Liver (tissue), 9 donors: Measurements from ENCODE around the gene ITGA8. TPM values are rescaled to one million over a fixed set of nuclear protein-coding genes. Genes with fewer than 3 reads are reported as not detected.

Source experiments
- DNase-seq: peaks from one replicate; pipeline ENCODE4 v3.0.0-alpha.2; 2017; ENCODE audit warnings: low spot score
- H3K27ac ChIP-seq, 2 donors: one replicate each; pipeline ENCODE4 v1.7.0; 2013; ENCODE audit warnings: inconsistent platforms in 2 of 2, low read length in 2 of 2, control low read depth in 1 of 2, low read depth in 1 of 2, mild to moderate bottlenecking in 1 of 2
- H3K27me3 ChIP-seq, 4 donors: one replicate each; pipeline versions ENCODE4 v1.6.1 to v1.7.0; 2013; ENCODE audit warnings: low read length in 3 of 4, inconsistent platforms in 1 of 4, mild to moderate bottlenecking in 1 of 4, moderate library complexity in 1 of 4; ENCODE audit not compliant: control insufficient read depth in 4 of 4, insufficient read depth in 4 of 4
- H3K36me3 ChIP-seq, 4 donors: one replicate each; pipeline versions ENCODE4 v1.6.1 to v1.7.0; 2013; ENCODE audit warnings: low read length in 3 of 4, mild to moderate bottlenecking in 3 of 4, low read depth in 1 of 4, moderate library complexity in 1 of 4; ENCODE audit not compliant: control insufficient read depth in 4 of 4, insufficient read depth in 3 of 4
- H3K4me1 ChIP-seq, 4 donors: one replicate each; pipeline versions ENCODE4 v1.6.1 to v1.7.0; 2013; ENCODE audit warnings: low read length in 3 of 4, mild to moderate bottlenecking in 3 of 4, moderate library complexity in 1 of 4; ENCODE audit not compliant: control insufficient read depth in 4 of 4, insufficient read depth in 4 of 4
- H3K4me3 ChIP-seq, 3 donors: one replicate each; pipeline versions ENCODE4 v1.6.1 to v1.7.0; 2013; ENCODE audit warnings: low read length in 3 of 3, control low read depth in 1 of 3, low read depth in 1 of 3, mild to moderate bottlenecking in 1 of 3
- H3K9ac ChIP-seq, 2 donors: one replicate each; pipeline ENCODE4 v1.7.0; 2013; ENCODE audit warnings: low read length in 2 of 2, mild to moderate bottlenecking in 2 of 2, moderate library complexity in 2 of 2, control low read depth in 1 of 2, low read depth in 1 of 2
- H3K9me3 ChIP-seq, 4 donors: one replicate each; pipeline versions ENCODE4 v1.6.1 to v1.7.0; 2013; ENCODE audit warnings: low read length in 3 of 4; ENCODE audit not compliant: control insufficient read depth in 4 of 4
- CTCF ChIP-seq: fragments of 150-350 bp; IDR thresholded peaks from 2 replicates; pipeline ENCODE4 v1.5.1; 2017; ENCODE audit warnings: improper control_type of control experiment, low read depth, low read length; ENCODE audit not compliant: missing input control
- EGR1 ChIP-seq, 2 donors: IDR thresholded peaks; 2 replicates each; pipeline ENCODE4 v1.6.1; 2016 to 2018; ENCODE audit warnings: antibody characterized with exemption in 2 of 2, low read depth in 2 of 2
- FOXA1 ChIP-seq: IDR thresholded peaks from 2 replicates; pipeline ENCODE4 v1.6.1; 2016; ENCODE audit warnings: antibody characterized with exemption
- FOXA2 ChIP-seq: IDR thresholded peaks from 2 replicates; pipeline ENCODE4 v1.6.1; 2016; ENCODE audit warnings: antibody characterized with exemption
- GABPA ChIP-seq, 2 donors: IDR thresholded peaks in 1 of 2; conservative IDR thresholded peaks in 1 of 2; 2 replicates each; pipeline ENCODE4 v1.6.1; 2016; ENCODE audit warnings: antibody characterized with exemption in 2 of 2, mild to moderate bottlenecking in 1 of 2, moderate library complexity in 1 of 2
- HNF4A ChIP-seq, 2 donors: conservative IDR thresholded peaks; 2 replicates each; pipeline ENCODE4 v1.6.1; 2016; ENCODE audit warnings: antibody characterized with exemption in 2 of 2, mild to moderate bottlenecking in 2 of 2
- HNF4G ChIP-seq: IDR thresholded peaks from 2 replicates; pipeline ENCODE4 v1.6.1; 2016; ENCODE audit warnings: antibody characterized with exemption
- JUND ChIP-seq, 2 donors: IDR thresholded peaks; 2 replicates each; pipeline ENCODE4 v1.6.1; 2016; ENCODE audit warnings: antibody characterized with exemption in 2 of 2
- MAX ChIP-seq: IDR thresholded peaks from 2 replicates; pipeline ENCODE4 v1.6.1; 2016; ENCODE audit warnings: antibody characterized with exemption
- NR2F2 ChIP-seq: IDR thresholded peaks from 2 replicates; pipeline ENCODE4 v1.6.1; 2016; ENCODE audit warnings: antibody characterized with exemption
- RAD21 ChIP-seq, 2 donors: IDR thresholded peaks; 2 replicates each; pipeline ENCODE4 v1.6.1; 2016; ENCODE audit warnings: antibody characterized with exemption in 2 of 2, mild to moderate bottlenecking in 2 of 2
- REST ChIP-seq: IDR thresholded peaks from 2 replicates; pipeline ENCODE4 v1.6.1; 2016; ENCODE audit warnings: antibody characterized with exemption, mild to moderate bottlenecking
- RXRA ChIP-seq, 2 donors: IDR thresholded peaks; 2 replicates each; pipeline ENCODE4 v1.6.1; 2017 to 2018; ENCODE audit warnings: antibody characterized with exemption in 2 of 2, mild to moderate bottlenecking in 1 of 2
- SP1 ChIP-seq: IDR thresholded peaks from 2 replicates; pipeline ENCODE4 v1.6.1; 2018; ENCODE audit warnings: antibody characterized with exemption, mild to moderate bottlenecking
- TAF1 ChIP-seq: conservative IDR thresholded peaks from 2 replicates; pipeline ENCODE4 v1.6.1; 2016; ENCODE audit warnings: antibody characterized with exemption, mild to moderate bottlenecking
- YY1 ChIP-seq: IDR thresholded peaks from 2 replicates; pipeline ENCODE4 v1.6.1; 2016; ENCODE audit warnings: antibody characterized with exemption, mild to moderate bottlenecking
- ZBTB33 ChIP-seq: IDR thresholded peaks from 2 replicates; pipeline ENCODE4 v1.6.1; 2016; ENCODE audit warnings: antibody characterized with exemption
- WGBS: extraction: QIAGEN DNeasy Blood & Tissue Kit; methylation state at CpG from one replicate; pipeline ENCODE4 v1.1.7; 2013; 5-methylcytosine and 5-hydroxymethylcytosine counted together
- polyA plus RNA-seq, 2 donors: library from polyadenylated mRNA; stranded (reverse) in 1 of 2; unstranded in 1 of 2; fragments of 200-250 nt in 1 of 2; fragments of >200 nt in 1 of 2; fragmentation: Nextera tagmentation in 1 of 2; extraction: Ambion mirVana in 1 of 2; gene quantifications; one replicate each; pipeline versions ENCODE4 v1.2.1 to v1.2.3, GENCODE V29; 2013 to 2015
- total RNA-seq, 2 donors: library from RNA; depleted of rRNA; stranded (reverse); fragments of >200 nt; gene quantifications; one replicate each; pipeline ENCODE4 v1.2.3, GENCODE V29; 2014
- donor health status: healthy.
- donor health status: healthy.
- donor health status: healthy.
- donor health status: healthy.
- donor health status: healthy.

Gene ITGA8
- total and polyA plus RNA-seq, 4 donors: 0.06 to 1.0 (median 0.60) TPM

GRCh38 chr10:15548331-15548730, 171.4 kb downstream of the ITGA8 start:
- Histone ChIP-seq H3K4me3 (no peak overlapping the region), H3K4me1 (no peaks in the 10 kb centered on the region), H3K9ac (no peak overlapping the region), H3K9me3 (peaks cover 0 to 4% (median 3%) of the 10 kb centered on the region in 4 donors), H3K27ac (no peak overlapping the region), H3K36me3 (no peaks in the 10 kb centered on the region), H3K27me3 (no peaks in the 10 kb centered on the region)
- DNase-seq: no peak
- TF ChIP-seq HNF4A (conservative IDR thresholded peaks at IDR 0.05) (no peak), RXRA (IDR thresholded peaks at IDR 0.05) (no peak), SP1 (no peak), MAX (no peak), FOXA2 (no peak), EGR1 (IDR thresholded peaks at IDR 0.05; ENCODE audit: low read depth in 2 of 2) (no peak), JUND (IDR thresholded peaks at IDR 0.05) (no peak), NR2F2 (no peak), CTCF (no peak), TAF1 (no peak), ZBTB33 (no peak), YY1 (no peak), FOXA1 (no peak), GABPA (IDR thresholded peaks at IDR 0.05 in 1 of 2, conservative IDR thresholded peaks at IDR 0.05 in 1 of 2) (no peak), HNF4G (no peak)
- WGBS: 48% methylated on average over 8 of the region's 8 CpGs

GRCh38 chr10:15546606-15547005, 173.1 kb downstream of the ITGA8 start:
- no peaks in the 10 kb centered on the region for H3K4me1 ChIP-seq
- whole genome bisulfite sequencing: 78% methylated on average over 5 of the region's 5 CpGs
- no peak for TF ChIP-seq YY1
- no peak for TF ChIP-seq REST
- no peak for TF ChIP-seq HNF4G
- TF ChIP-seq RAD21 (IDR thresholded peaks at IDR 0.05): no peak
- no peak for TF ChIP-seq CTCF
- no peak for TF ChIP-seq JUND (IDR thresholded peaks at IDR 0.05)
- no peak for TF ChIP-seq NR2F2
- no peak for TF ChIP-seq EGR1 (IDR thresholded peaks at IDR 0.05; ENCODE audit: low read depth in 2 of 2)
- TF ChIP-seq RXRA (IDR thresholded peaks at IDR 0.05): no peak
- TF ChIP-seq HNF4A (conservative IDR thresholded peaks at IDR 0.05): no peak
- TF ChIP-seq GABPA (IDR thresholded peaks at IDR 0.05 in 1 of 2, conservative IDR thresholded peaks at IDR 0.05 in 1 of 2): no peak
- no peaks in the 10 kb centered on the region for H3K27me3 ChIP-seq
- H3K36me3 ChIP-seq: no peaks in the 10 kb centered on the region
- peaks cover 0 to 4% (median 3%) of the 10 kb centered on the region in 4 donors for H3K9me3 ChIP-seq
- H3K4me3 ChIP-seq: no peak overlapping the region
- H3K27ac ChIP-seq: no peak overlapping the region
- no peak for DNase-seq
- H3K9ac ChIP-seq: no peak overlapping the region
